HG03103 (cell line): Measurements from ENCODE around the gene ATP11A.

Source experiments
- ATAC-seq: cut with Tn5 transposase; IDR thresholded peaks from one replicate; pipeline ENCODE4 v1.9.1; 2021; ENCODE audit warnings: low read depth; ENCODE audit not compliant: unreplicated experiment

Gene ATP11A

GRCh38 chr13:112870737-112871287 lies 181.0 kb downstream of the ATP11A start:
- no peak for ATAC-seq

DNA sequence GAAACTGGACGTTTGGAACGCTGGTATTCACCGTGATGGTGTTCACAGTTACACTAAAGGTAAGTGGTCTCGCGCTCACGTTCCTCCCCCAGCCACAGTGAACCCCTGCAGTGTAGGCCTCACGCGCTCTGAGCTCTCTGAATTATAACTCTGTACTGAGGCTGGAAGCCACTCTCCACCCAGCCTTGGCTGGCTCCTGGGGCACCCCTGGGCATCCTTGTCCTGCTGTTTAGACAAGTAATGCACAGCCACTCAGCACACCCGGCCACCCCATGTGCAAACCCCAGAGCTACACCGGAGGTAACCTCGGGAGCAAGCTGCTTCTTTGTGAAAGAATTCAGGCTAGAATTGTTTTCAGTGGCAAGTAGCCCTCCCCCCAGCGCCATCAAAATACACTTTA lies 181.9 kb downstream of the ATP11A start:
- no peak for ATAC-seq

- peak; percentile 52 for ATAC-seq
These were observed 183.1 kb downstream of the ATP11A start for GRCh38 chr13:112872657-112873631.

DNA sequence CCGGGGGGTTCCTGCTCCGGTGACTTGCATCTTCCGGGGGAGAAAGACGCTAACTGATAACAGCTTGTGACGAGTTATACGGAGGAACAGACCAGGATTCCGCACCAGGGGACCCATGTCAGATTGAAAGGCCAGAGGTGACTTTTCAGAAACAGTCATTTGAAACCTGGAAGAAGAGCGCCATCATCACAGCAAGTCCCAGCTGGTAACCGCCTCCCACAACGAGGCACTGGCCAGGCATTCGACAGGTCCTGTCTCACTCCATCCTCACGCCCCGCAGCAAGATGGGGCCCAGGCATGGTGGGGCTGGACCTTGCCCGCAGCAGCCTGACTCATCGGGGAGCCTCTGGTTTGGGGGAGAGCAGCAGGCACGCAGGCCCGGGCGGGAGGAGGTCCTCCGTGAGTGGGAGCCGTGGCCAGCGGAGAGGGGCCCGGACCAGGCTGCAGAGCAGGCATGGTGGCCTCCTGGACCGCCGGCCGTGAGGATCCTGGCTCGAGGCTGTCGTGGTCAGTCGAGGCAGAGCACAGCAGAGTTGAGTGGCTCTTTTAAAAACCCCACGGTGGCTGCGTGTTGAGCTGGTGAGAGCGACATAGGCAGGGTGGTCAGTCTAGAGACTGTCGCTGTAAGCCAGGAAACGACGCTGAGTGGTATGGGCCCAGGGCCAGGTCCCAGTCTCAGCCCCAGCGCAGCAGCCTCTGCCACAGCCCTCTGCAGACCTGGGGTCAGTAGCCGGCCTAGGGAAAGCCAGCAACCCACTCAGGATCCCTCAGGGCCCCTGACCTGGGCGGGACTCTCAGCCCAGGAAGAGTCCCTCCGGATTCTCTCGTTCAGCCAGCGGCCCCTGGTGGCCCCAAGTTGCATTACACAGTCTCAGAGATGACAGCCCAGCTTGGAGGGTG lies 184.3 kb downstream of the ATP11A start:
- peak; percentile 73 for ATAC-seq

- ATAC-seq, result no peak
These were observed 185.0 kb downstream of the ATP11A start for GRCh38 chr13:112874751-112875300.

DNA sequence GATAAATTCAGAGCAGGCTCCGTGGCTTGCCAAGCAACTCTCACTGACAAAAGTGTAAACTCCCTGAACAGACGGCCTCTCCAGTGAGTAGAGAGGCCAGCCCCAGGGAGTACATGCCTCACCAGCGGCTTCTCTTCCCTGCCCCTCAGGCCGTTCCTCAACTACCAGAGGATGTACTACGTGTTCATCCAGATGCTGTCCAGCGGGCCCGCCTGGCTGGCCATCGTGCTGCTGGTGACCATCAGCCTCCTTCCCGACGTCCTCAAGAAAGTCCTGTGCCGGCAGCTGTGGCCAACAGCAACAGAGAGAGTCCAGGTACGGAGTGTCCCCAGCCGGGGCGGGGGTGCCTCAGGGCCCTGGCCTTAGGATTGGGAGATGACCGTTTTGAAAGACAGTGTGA lies 185.8 kb downstream of the ATP11A start:
- ATAC-seq, result no peak

- no peak for ATAC-seq
These were observed 186.6 kb downstream of the ATP11A start for GRCh38 chr13:112876305-112877000.

DNA sequence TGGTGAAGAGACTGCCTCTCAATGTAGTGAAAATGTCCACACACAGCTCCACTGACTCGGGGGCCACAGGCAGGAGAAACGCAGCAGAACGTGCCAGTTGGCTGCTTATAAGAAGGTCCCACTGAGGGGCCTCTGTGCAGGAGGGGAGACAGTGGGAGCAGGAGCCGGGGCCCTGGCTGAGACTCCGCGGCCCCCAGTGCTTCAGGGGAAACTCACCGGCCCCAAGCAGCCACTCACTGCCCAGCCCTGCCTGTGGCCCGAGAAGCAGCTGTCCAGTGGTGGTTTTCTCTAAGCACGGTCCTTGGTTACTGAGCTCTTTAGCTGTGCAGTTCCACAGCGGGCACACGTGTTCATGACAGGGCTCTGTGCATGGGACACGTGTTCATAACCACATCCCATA lies 187.2 kb downstream of the ATP11A start:
- ATAC-seq, result no peak

DNA sequence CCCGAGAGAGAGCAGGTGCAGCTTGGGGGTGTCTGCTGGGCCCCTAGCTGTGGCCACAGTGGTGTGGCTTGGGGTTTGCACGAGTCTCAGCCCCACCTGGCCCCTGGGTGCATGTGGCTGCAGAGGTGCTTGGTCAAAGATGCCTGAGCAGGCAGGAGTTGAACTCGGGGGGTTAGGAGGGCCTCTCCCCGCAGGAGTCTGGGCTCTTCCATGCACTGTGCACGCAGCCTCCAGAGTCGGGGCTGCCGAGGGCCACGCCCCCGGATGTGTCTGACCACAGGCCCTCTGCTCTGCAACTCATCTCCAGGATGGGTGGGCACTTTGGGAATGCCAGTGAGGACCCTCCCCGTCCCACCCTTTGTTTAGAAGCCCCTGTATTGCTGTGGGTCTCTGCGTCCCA lies 187.7 kb downstream of the ATP11A start:
- ATAC-seq, result no peak

- no peak for ATAC-seq
These were observed 188.4 kb downstream of the ATP11A start for GRCh38 chr13:112877976-112878955.

GRCh38 chr13:112879283-112879833 lies 189.5 kb downstream of the ATP11A start:
- no peak for ATAC-seq

DNA sequence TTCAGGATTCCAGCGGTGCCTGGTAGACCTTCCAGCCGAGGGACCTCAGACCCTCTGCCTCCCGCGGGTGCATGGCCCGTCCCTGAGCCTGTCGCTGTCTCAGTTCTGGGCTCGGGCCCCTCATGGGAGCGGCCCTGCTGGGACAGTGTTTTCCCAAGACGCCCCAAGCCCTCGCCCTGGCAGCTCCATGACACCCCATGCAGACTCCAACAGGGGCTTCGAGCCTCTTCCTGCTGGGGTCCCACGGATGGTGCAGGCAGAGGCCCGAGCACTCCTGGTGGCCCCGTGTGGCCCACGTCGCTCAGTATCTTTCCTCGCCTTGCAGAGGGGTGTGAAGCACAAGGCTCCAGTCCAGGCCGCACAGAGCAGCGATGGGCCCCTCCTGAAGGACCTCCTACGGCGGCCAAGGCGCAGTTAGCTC lies 190.4 kb downstream of the ATP11A start:
- ATAC-seq, result no peak

GRCh38 chr13:112880976-112881540 lies 191.2 kb downstream of the ATP11A start:
- no peak for ATAC-seq

GRCh38 chr13:112881656-112882554 lies 192.1 kb downstream of the ATP11A start:
- no peak for ATAC-seq

- no peak for ATAC-seq
These were observed 192.8 kb downstream of the ATP11A start for GRCh38 chr13:112882555-112883024.

GRCh38 chr13:112883241-112883945 lies 193.6 kb downstream of the ATP11A start:
- no peak for ATAC-seq
